Adrenal gland (tissue), 5 donors: ENCODE results near the gene KIFC3.

ENCODE experiments used
- POLR2A ChIP-seq, 2 donors: fragments of 450-650 bp; IDR thresholded peaks; one replicate each; pipeline ENCODE4 v1.6.1; 2017; ENCODE audit warnings: antibody characterized with exemption in 2 of 2, mild to moderate bottlenecking in 2 of 2, moderate library complexity in 1 of 2
- TF ChIP-seq, protein P1 (sequence below), 6 experiments: fragments of 450-650 bp in 4 of 6; fragments of 200-600 bp in 2 of 6; sonication (generic) in 1 of 6; IDR thresholded peaks; 1 replicate in 5 of 6; 2 replicates in 1 of 6; pipeline versions ENCODE4 v1.5.1 to v1.8.0; 2016 to 2021; ENCODE audit warnings: antibody characterized with exemption in 6 of 6, mild to moderate bottlenecking in 2 of 6, moderate library complexity in 1 of 6
- donor health status: DM: no; HTN: no; CAD: no.

DNA sequence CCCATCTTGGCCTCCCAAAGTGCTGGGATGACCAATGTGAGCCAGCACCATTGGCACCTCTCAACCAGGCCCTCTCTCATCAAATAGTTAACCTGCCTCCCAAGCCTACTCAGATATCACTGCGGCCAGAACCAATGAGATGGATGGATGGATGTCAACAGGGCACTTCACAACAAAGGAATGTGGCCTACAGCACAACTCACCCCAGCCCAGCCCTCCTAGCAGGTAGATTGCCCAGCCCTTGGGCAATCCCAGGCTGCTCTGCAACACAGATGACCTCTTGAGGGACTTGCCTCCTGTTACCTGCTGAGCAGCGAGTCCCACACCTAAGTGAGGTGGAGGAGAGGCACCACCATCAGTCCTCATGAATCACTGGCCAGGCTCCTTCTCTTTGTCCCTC, 22.6 kb upstream of the KIFC3 start:
- TF ChIP-seq, protein P1, sequence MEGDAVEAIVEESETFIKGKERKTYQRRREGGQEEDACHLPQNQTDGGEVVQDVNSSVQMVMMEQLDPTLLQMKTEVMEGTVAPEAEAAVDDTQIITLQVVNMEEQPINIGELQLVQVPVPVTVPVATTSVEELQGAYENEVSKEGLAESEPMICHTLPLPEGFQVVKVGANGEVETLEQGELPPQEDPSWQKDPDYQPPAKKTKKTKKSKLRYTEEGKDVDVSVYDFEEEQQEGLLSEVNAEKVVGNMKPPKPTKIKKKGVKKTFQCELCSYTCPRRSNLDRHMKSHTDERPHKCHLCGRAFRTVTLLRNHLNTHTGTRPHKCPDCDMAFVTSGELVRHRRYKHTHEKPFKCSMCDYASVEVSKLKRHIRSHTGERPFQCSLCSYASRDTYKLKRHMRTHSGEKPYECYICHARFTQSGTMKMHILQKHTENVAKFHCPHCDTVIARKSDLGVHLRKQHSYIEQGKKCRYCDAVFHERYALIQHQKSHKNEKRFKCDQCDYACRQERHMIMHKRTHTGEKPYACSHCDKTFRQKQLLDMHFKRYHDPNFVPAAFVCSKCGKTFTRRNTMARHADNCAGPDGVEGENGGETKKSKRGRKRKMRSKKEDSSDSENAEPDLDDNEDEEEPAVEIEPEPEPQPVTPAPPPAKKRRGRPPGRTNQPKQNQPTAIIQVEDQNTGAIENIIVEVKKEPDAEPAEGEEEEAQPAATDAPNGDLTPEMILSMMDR (IDR thresholded peaks at IDR 0.05), result no peak
- TF ChIP-seq POLR2A (IDR thresholded peaks at IDR 0.05), result no peak
